SK-N-SH treated with all-trans-retinoic acid at 6 μM for 48 hours (cell line): Measurements from ENCODE around the gene PTTG1.

ENCODE experiments used
- ATAC-seq: fragments of 200-7000 bp; cut with Tn5 transposase; 3 replicates; pipeline ENCODE4 v1.9.1; 2020; ENCODE audit warnings: mild to moderate bottlenecking, moderate library complexity
- ARNTL ChIP-seq: fragments of 450-650 bp; formaldehyde crosslinking; IDR thresholded peaks from 2 replicates; pipeline ENCODE4 v1.5.0; 2020; ENCODE audit warnings: low read depth, mild to moderate bottlenecking, moderate library complexity, borderline replicate concordance
- BACH2 ChIP-seq: fragments of 250-450 bp; sonication (Bioruptor Pico); IDR thresholded peaks from 2 replicates; pipeline ENCODE4 v1.9.0; 2021; ENCODE audit warnings: mild to moderate bottlenecking, borderline replicate concordance
- CSDC2 ChIP-seq: fragments of 250-450 bp; sonication (Bioruptor Pico); IDR thresholded peaks from 2 replicates; pipeline ENCODE4 v1.5.0; 2020; ENCODE audit warnings: mild to moderate bottlenecking, moderate library complexity
- ESRRG ChIP-seq: fragments of 250-450 bp; sonication (Bioruptor Pico); IDR thresholded peaks from 2 replicates; pipeline ENCODE4 v1.6.1; 2021; ENCODE audit warnings: mild to moderate bottlenecking
- GLIS3 ChIP-seq: fragments of 250-450 bp; sonication (Bioruptor Pico); IDR thresholded peaks from 2 replicates; pipeline ENCODE4 v1.5.0; 2020; ENCODE audit warnings: mild to moderate bottlenecking, moderate library complexity
- ISL1 ChIP-seq: fragments of 250-450 bp; sonication (Bioruptor Pico); IDR thresholded peaks from 2 replicates; pipeline ENCODE4 v2.1.2; 2022; ENCODE audit warnings: mild to moderate bottlenecking, moderate library complexity
- OSR1 ChIP-seq: fragments of 250-450 bp; sonication (Bioruptor Pico); IDR thresholded peaks from 2 replicates; pipeline ENCODE4 v1.8.0; 2022; ENCODE audit warnings: moderate library complexity, mild to moderate bottlenecking, inconsistent platforms
- RARB ChIP-seq: fragments of 250-450 bp; sonication (Bioruptor Pico); IDR thresholded peaks from 2 replicates; pipeline ENCODE4 v1.8.0; 2021; ENCODE audit warnings: mild to moderate bottlenecking, moderate library complexity
- SNAI2 ChIP-seq: fragments of 250-450 bp; sonication (Bioruptor Pico); IDR thresholded peaks from 2 replicates; pipeline ENCODE4 v1.5.0; 2020; ENCODE audit warnings: mild to moderate bottlenecking, moderate library complexity
- TCF4 ChIP-seq: fragments of 250-450 bp; sonication (Bioruptor Pico); IDR thresholded peaks from 2 replicates; pipeline ENCODE4 v1.8.0; 2021; ENCODE audit warnings: mild to moderate bottlenecking, moderate library complexity, borderline replicate concordance
- TOX ChIP-seq: fragments of 250-450 bp; sonication (Bioruptor Pico); IDR thresholded peaks from 2 replicates; pipeline ENCODE4 v1.8.0; 2021; ENCODE audit warnings: mild to moderate bottlenecking, moderate library complexity, borderline replicate concordance
- ZC3H10 ChIP-seq: fragments of 250-450 bp; sonication (Bioruptor Pico); IDR thresholded peaks from 2 replicates; pipeline ENCODE4 v1.5.1; 2021; ENCODE audit warnings: mild to moderate bottlenecking, moderate library complexity
- ZFP3 ChIP-seq: fragments of 250-450 bp; sonication (Bioruptor Pico); IDR thresholded peaks from 2 replicates; pipeline ENCODE4 v1.5.0; 2020; ENCODE audit warnings: mild to moderate bottlenecking, moderate library complexity
- ZFP30 ChIP-seq: fragments of 450-650 bp; formaldehyde crosslinking; IDR thresholded peaks from 2 replicates; pipeline ENCODE4 v1.5.0; 2022; ENCODE audit warnings: mild to moderate bottlenecking, moderate library complexity
- ZNF565 ChIP-seq: fragments of 450-650 bp; formaldehyde crosslinking; conservative IDR thresholded peaks from 2 replicates; pipeline ENCODE4 v1.5.0; 2020; ENCODE audit warnings: low read depth, mild to moderate bottlenecking, moderate library complexity
- ZNF70 ChIP-seq: fragments of 450-650 bp; formaldehyde crosslinking; IDR thresholded peaks from 2 replicates; pipeline ENCODE4 v1.5.0; 2020; ENCODE audit warnings: mild to moderate bottlenecking, moderate library complexity
- ZNF8 ChIP-seq: fragments of 450-650 bp; formaldehyde crosslinking; IDR thresholded peaks from 2 replicates; pipeline ENCODE4 v1.5.0; 2020; ENCODE audit warnings: mild to moderate bottlenecking, moderate library complexity
- TF ChIP-seq, protein P1 (sequence below): fragments of 250-450 bp; sonication (Bioruptor Pico); IDR thresholded peaks from 2 replicates; pipeline ENCODE4 v1.8.0; 2020; ENCODE audit warnings: mild to moderate bottlenecking, moderate library complexity, borderline replicate concordance
- TF ChIP-seq, protein P2 (sequence below): fragments of 250-450 bp; sonication (Bioruptor Pico); IDR thresholded peaks from 2 replicates; pipeline ENCODE4 v1.5.1; 2021; ENCODE audit warnings: mild to moderate bottlenecking, moderate library complexity
- TF ChIP-seq, protein P3 (sequence below): fragments of 250-450 bp; sonication (Bioruptor Pico); IDR thresholded peaks from 2 replicates; pipeline ENCODE4 v1.8.0; 2021; ENCODE audit warnings: low read depth, mild to moderate bottlenecking, moderate library complexity, borderline replicate concordance
- TF ChIP-seq, protein P4 (sequence below): fragments of 250-450 bp; sonication (Bioruptor Pico); IDR thresholded peaks from 2 replicates; pipeline ENCODE4 v1.5.0; 2020; ENCODE audit warnings: mild to moderate bottlenecking, moderate library complexity

PTTG1 gene

DNA sequence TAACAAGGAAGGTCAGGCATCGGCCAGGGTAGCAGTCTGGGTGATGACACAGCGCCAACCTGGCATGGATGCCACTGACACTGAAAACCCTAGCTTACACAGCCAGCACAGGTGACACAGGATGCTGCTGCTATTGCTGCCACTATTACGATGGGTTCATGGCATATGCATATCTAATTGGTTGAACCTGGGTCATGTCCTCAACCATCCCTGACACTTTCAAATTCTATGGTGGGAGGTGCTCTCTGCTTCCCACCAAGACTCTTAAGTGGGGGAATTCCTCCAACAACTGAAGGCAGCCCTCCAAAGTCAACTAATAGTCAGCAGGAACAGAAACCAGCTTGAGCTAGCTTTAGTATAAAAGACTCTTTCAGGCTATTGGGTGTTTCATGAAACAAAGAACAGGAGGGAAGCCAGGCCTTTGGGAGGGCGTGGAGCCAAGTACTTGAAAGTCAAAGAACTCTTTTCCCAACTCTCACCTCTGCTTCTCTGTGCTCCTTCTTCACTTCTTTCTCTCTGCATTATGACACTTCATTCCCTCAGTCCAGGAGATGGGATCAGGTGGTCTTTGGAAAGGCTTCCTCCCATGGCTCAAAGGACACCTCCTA, 21.3 kb downstream of the PTTG1 start:
- TF ChIP-seq ISL1 (no peak), OSR1 (CRISPR knock-in tag) (no peak), ZC3H10 (CRISPR knock-in tag) (no peak), ZNF8 (CRISPR knock-in tag) (no peak), ZNF70 (CRISPR knock-in tag) (no peak), ARNTL (CRISPR knock-in tag) (no peak)
- TF ChIP-seq, protein P1, sequence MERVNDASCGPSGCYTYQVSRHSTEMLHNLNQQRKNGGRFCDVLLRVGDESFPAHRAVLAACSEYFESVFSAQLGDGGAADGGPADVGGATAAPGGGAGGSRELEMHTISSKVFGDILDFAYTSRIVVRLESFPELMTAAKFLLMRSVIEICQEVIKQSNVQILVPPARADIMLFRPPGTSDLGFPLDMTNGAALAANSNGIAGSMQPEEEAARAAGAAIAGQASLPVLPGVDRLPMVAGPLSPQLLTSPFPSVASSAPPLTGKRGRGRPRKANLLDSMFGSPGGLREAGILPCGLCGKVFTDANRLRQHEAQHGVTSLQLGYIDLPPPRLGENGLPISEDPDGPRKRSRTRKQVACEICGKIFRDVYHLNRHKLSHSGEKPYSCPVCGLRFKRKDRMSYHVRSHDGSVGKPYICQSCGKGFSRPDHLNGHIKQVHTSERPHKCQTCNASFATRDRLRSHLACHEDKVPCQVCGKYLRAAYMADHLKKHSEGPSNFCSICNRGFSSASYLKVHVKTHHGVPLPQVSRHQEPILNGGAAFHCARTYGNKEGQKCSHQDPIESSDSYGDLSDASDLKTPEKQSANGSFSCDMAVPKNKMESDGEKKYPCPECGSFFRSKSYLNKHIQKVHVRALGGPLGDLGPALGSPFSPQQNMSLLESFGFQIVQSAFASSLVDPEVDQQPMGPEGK (CRISPR knock-in tag): no peak
- TF ChIP-seq, protein P2, sequence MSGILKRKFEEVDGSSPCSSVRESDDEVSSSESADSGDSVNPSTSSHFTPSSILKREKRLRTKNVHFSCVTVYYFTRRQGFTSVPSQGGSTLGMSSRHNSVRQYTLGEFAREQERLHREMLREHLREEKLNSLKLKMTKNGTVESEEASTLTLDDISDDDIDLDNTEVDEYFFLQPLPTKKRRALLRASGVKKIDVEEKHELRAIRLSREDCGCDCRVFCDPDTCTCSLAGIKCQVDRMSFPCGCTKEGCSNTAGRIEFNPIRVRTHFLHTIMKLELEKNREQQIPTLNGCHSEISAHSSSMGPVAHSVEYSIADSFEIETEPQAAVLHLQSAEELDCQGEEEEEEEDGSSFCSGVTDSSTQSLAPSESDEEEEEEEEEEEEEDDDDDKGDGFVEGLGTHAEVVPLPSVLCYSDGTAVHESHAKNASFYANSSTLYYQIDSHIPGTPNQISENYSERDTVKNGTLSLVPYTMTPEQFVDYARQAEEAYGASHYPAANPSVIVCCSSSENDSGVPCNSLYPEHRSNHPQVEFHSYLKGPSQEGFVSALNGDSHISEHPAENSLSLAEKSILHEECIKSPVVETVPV: no peak
- ATAC-seq: no peak

DNA sequence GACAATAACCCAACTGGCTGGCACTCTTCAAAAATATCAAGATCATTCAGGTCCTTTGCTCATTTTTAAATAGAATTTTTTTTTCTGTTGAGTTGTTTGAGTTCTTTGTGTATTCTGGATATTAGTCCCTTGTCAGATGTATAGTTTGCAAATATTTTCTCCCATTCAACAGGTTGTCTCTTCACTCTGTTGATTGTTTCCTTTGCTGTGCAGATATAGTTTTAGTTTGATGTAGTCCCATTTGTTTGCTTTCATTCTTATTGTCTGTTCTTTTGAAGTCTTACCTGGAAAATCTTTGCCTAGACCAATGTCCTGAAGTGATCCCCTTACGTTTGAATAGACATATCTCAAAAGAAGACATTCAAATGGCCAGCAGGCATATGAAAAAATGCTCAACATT, 22.8 kb downstream of the PTTG1 start:
- ATAC-seq: no peak
- no peak for TF ChIP-seq ARNTL (CRISPR knock-in tag)
- TF ChIP-seq SNAI2 (CRISPR knock-in tag): no peak
- TF ChIP-seq BACH2 (CRISPR knock-in tag): no peak
- no peak for TF ChIP-seq CSDC2 (CRISPR knock-in tag)
- TF ChIP-seq, protein P3, sequence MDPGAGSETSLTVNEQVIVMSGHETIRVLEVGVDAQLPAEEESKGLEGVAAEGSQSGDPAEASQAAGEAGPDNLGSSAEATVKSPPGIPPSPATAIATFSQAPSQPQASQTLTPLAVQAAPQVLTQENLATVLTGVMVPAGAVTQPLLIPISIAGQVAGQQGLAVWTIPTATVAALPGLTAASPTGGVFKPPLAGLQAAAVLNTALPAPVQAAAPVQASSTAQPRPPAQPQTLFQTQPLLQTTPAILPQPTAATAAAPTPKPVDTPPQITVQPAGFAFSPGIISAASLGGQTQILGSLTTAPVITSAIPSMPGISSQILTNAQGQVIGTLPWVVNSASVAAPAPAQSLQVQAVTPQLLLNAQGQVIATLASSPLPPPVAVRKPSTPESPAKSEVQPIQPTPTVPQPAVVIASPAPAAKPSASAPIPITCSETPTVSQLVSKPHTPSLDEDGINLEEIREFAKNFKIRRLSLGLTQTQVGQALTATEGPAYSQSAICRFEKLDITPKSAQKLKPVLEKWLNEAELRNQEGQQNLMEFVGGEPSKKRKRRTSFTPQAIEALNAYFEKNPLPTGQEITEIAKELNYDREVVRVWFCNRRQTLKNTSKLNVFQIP: no peak
- TF ChIP-seq ZNF8 (CRISPR knock-in tag): no peak
- no peak for TF ChIP-seq ZFP30
- TF ChIP-seq ZFP3 (CRISPR knock-in tag): no peak
- TF ChIP-seq, protein P4, sequence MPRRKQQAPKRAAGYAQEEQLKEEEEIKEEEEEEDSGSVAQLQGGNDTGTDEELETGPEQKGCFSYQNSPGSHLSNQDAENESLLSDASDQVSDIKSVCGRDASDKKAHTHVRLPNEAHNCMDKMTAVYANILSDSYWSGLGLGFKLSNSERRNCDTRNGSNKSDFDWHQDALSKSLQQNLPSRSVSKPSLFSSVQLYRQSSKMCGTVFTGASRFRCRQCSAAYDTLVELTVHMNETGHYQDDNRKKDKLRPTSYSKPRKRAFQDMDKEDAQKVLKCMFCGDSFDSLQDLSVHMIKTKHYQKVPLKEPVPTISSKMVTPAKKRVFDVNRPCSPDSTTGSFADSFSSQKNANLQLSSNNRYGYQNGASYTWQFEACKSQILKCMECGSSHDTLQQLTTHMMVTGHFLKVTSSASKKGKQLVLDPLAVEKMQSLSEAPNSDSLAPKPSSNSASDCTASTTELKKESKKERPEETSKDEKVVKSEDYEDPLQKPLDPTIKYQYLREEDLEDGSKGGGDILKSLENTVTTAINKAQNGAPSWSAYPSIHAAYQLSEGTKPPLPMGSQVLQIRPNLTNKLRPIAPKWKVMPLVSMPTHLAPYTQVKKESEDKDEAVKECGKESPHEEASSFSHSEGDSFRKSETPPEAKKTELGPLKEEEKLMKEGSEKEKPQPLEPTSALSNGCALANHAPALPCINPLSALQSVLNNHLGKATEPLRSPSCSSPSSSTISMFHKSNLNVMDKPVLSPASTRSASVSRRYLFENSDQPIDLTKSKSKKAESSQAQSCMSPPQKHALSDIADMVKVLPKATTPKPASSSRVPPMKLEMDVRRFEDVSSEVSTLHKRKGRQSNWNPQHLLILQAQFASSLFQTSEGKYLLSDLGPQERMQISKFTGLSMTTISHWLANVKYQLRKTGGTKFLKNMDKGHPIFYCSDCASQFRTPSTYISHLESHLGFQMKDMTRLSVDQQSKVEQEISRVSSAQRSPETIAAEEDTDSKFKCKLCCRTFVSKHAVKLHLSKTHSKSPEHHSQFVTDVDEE (CRISPR knock-in tag): no peak
- TF ChIP-seq TOX: no peak
- TF ChIP-seq, protein P1 (CRISPR knock-in tag): no peak
- no peak for TF ChIP-seq ZNF565 (CRISPR knock-in tag)
- TF ChIP-seq RARB: no peak
- TF ChIP-seq ISL1: no peak
- no peak for TF ChIP-seq TCF4
- no peak for TF ChIP-seq ZC3H10 (CRISPR knock-in tag)
- TF ChIP-seq GLIS3 (CRISPR knock-in tag): no peak
- no peak for TF ChIP-seq ESRRG (CRISPR knock-in tag)
- TF ChIP-seq, protein P2: no peak
